ENCODE data around the gene CDH13.

The CDH13 gene

GRCh38 chr16:83409347-83409746 is 782.6 kb downstream of the CDH13 start:
- no peak for DNase-seq (ENCODE audit: low read depth in 2 of 2)

- no peak for DNase-seq (ENCODE audit: low read depth in 2 of 2)
Measured at GRCh38 chr16:83418565-83418964, 791.8 kb downstream of the CDH13 start.

GRCh38 chr16:83420206-83420760 is 793.5 kb downstream of the CDH13 start:
- no peak for DNase-seq (ENCODE audit: low read depth in 2 of 2)

- no peak for DNase-seq (ENCODE audit: low read depth in 2 of 2)
Measured at GRCh38 chr16:83433201-83433600, 806.4 kb downstream of the CDH13 start.

DNA sequence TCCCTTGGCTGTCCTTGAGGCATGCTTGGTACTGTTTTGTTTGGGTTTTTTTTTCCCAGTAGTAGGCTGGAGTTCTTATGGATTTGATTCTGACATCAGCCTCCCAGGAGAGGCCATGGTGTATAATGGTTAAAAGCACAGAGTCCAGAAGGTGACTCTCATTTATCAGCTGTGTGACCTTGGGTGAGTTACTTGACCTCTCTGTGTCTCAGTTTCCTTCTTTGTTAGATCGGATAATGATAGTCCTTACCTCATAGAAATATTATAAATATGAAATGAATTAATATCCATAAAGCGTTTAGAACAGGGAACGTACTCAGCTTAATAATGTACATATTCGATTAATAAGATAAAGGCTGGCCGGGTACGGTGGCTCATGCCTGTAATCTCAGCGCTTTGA is 810.3 kb downstream of the CDH13 start:
- DNase-seq (ENCODE audit: low read depth in 2 of 2), result no peak

- DNase-seq (ENCODE audit: low read depth in 2 of 2), result no peak
Measured at GRCh38 chr16:83438326-83438725, 811.6 kb downstream of the CDH13 start.

DNA sequence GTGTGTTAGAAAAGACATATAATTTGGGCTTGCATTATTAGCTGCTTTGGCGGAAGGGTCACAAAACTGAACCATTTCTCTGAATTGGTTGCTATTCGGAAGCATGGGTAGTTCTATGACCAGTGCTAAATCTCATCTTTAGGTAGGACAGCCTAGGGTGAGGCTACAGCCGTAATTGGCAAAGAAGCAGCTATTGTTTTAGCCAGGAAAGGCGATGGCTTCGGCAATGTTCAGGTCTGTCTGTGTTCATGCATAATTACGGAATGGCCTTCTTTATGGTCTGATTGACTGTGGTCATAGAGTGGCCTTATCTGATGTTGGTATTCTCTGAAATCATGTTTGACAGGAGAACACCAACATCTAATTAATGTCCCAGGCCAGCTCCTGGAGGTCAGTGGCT is 812.6 kb downstream of the CDH13 start:
- DNase-seq (ENCODE audit: low read depth in 2 of 2), result no peak

DNA sequence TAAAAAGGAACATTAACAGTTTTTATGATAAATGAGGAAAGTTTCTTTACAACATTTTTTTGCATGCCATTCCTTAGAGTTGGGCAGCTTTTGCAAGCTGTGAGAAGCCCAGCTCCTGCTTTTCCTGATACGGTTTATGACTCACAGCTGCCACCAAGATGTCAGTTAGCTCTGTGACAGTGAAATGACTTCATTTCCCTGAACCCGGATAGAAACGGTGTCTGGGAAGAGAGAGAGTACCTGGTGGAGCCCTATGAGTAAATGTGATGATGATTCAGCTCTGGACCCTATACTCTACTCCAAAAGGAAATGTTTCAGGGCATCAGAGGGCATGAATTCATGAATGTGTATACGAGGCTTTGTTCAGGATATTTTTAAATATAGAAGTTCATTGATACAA is 814.7 kb downstream of the CDH13 start:
- DNase-seq (ENCODE audit: low read depth in 2 of 2), result no peak

GRCh38 chr16:83443972-83444371 is 817.2 kb downstream of the CDH13 start:
- no peak for DNase-seq (ENCODE audit: low read depth in 2 of 2)

DNA sequence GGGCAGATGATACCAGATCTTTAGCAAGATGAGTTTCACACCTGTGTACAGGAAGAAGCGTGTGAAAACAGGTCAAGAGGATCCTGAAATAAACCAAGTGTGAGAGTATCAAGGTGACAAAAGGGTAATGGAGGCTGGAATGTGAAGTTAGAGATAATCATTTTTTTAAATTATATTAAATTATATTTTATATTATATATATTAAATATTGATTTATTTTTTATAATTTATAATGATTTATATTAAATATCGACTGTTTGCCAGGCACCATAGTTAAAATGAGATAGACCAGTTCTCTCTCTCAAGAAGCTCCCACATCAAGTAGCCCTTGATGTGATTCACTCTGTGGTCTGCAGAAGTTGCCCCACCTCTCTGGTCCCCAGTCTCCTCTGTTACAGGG is 820.8 kb downstream of the CDH13 start:
- no peak for DNase-seq (ENCODE audit: low read depth in 2 of 2)

GRCh38 chr16:83449861-83450260 is 823.1 kb downstream of the CDH13 start:
- no peak for DNase-seq (ENCODE audit: low read depth in 2 of 2)

DNA sequence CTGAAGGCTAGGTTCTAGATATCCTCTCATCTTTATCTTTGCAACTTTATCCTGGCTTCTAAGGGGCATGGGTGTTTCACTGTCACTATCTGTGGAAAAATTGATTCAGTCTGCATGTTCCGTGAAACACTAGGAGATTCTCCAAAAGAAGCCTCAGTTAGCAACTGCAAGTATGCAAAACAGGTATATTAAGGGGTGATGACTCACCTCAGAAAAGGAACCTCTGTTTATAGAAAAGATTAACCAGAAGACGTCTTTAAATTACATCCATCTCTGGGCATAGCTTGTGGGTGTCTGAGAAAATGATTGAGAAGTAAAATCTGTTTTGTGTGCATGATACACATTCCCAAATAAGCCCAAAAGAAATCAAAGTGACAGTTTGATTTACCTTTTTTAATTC is 827.2 kb downstream of the CDH13 start:
- no peak for DNase-seq (ENCODE audit: low read depth in 2 of 2)

- DNase-seq (ENCODE audit: low read depth in 2 of 2), result no peak
Measured at GRCh38 chr16:83455716-83456115, 828.9 kb downstream of the CDH13 start.

- no peak for DNase-seq (ENCODE audit: low read depth in 2 of 2)
Measured at GRCh38 chr16:83456934-83457333, 830.2 kb downstream of the CDH13 start.

GRCh38 chr16:83458612-83459011 is 831.8 kb downstream of the CDH13 start:
- DNase-seq (ENCODE audit: low read depth in 2 of 2), result no peak

GRCh38 chr16:83464991-83465390 is 838.2 kb downstream of the CDH13 start:
- no peak for DNase-seq (ENCODE audit: low read depth in 2 of 2)

GRCh38 chr16:83470416-83470815 is 843.6 kb downstream of the CDH13 start:
- no peak for DNase-seq (ENCODE audit: low read depth in 2 of 2)

GRCh38 chr16:83472776-83473501 is 846.2 kb downstream of the CDH13 start:
- DNase-seq (ENCODE audit: low read depth in 2 of 2), result no peak

GRCh38 chr16:83473926-83474650 is 847.3 kb downstream of the CDH13 start:
- DNase-seq (ENCODE audit: low read depth in 2 of 2), result no peak

GRCh38 chr16:83475108-83475507 is 848.3 kb downstream of the CDH13 start:
- DNase-seq (ENCODE audit: low read depth in 2 of 2), result no peak

DNA sequence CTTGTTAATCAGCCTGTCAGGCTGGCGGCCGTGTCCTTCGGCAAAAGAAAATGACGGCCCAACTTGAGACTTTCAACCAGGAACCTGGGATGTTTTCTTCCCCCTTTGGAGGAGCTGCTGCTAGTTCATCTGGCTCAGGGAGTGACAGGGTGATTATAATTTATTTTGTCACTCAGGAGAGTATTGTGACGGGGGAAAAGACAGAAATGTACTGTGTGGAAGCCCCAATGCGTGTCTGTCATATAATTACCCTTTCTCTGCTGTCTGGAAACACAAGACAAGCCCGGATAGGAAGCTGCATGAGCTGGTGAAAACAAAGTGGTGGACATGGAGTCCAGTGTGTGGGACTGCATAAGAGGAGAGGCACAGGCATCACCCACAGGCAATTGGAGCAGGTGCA is 854.8 kb downstream of the CDH13 start:
- DNase-seq (ENCODE audit: low read depth in 2 of 2), result no peak

- DNase-seq (ENCODE audit: low read depth in 2 of 2), result no peak
Measured at GRCh38 chr16:83482545-83483162, 855.9 kb downstream of the CDH13 start.

DNA sequence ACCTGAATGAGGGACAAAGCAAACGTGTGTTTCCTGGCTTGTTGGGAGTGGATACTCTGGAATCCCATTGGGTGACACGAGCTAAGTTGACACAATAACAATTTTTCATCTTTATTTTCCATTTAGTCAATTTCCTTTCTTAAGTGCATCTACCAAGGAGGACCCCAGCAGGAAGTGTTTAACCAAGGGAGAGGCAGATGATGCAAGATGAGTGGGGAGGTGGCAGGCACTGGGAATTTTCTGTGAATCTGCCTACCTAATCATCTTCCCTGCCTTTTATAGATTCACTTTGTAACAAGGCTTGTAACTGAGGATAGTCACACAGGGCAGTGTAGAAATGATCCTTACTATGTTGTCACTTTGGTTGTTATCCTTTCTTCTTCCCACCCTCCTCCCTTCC is 863.3 kb downstream of the CDH13 start:
- no peak for DNase-seq (ENCODE audit: low read depth in 2 of 2)

Measured in stimulated activated CD4-positive, alpha-beta T cell treated with anti-CD3 and anti-CD28 coated beads, Interleukin-15, amount 100 ng/mL, for 48 hours (primary cell).